T follicular helper cell (primary cell): ENCODE data around the gene MSRB1.

Experiments used
- DNase-seq: peaks from one replicate; pipeline ENCODE4 v3.0.0-alpha.2; 2020; ENCODE audit warnings: low read depth

MSRB1 gene

GRCh38 chr16:1895949-1896675, 46.9 kb downstream of the MSRB1 start:
- no peak for DNase-seq

DNA sequence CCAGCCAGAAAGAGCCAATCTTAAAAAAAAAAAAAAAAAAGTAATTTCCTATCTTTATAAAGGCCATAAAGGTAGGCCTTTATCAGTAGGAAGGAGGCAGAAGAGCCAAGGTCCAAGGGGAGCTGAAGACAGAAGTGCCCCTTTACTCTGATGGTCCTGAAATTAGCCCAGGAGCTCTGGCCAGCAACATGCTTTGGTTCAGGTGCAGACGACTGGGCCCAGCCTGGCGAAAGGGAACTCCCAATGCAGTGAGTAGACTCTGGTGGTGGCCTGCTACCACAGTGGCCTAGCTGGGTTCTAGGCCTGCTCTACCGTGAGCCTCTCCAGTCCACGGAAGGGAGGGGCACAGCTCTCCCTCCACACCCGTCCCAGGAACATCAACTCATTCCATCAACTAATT, 47.9 kb downstream of the MSRB1 start:
- DNase-seq, result no peak

DNA sequence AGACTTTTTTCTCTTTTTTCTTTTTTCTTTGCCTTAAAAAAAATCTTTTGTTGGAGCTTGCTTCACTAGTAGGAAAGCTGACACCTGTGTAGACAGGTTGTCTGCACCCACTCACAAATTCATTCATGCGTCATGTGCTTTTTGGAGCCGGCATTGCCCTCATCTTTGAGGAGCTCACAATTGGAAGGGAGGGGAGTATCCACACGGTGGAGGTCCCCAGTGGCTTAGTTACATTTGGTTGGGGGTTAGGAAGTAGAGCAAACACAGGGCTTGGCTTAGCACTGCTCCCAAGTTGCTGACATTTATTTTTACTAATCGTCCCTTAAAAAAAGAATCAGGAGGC, 52.3 kb downstream of the MSRB1 start:
- DNase-seq, result no peak

DNA sequence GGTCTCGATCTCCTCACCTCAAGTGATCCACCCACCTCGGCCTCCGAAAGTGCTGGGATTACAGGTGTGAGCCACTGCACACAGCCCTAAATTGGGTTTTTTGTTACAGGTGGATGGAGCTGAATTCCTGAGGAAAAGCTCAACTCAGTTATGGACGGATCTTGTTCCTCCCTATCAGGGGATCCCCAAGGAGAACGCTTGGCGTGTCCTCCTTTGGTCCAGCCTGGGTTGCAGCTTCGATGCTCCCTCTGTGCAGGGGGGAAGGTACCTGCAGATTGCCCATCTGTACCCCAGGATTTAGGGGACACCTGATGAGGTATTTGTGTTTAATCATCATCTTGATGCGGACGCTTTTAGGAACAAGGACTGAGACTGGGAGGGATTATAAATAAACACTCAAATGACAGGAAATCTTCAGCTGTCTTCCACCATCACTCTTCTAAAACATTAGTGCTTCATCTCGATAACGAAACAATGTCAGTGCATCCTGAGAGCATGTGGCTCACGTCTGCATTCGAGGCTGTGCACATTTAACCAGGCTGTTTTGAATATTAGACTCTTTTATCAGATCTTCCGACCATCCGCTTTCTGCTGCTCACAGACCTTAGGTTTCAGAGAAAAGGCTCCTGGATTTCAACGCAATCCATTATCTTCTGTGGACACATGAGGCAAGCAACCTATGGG, 52.8 kb downstream of the MSRB1 start:
- DNase-seq, result no peak
